GM23338 (cell line): ENCODE results near the gene SLC6A18. TPM values are rescaled to one million over a fixed set of nuclear protein-coding genes. Genes with fewer than 3 reads are reported as not detected.

Source experiments
- ATAC-seq: fragments of 200-7000 bp; cut with Tn5 transposase; 3 replicates; pipeline ENCODE4 v1.9.1; 2020
- DNase-seq: peaks from one replicate; pipeline ENCODE4 v3.0.0-alpha.2; 2015; ENCODE audit warnings: low spot score
- H2AFZ ChIP-seq: fragments of 200-600 bp; sonication (generic); 2 replicates; pipeline ENCODE4 v1.8.0; 2016; ENCODE audit warnings: antibody characterized with exemption, mild to moderate bottlenecking, moderate library complexity
- H3F3A ChIP-seq: fragments of 200-600 bp; sonication (generic); replicated peaks from 2 replicates; pipeline ENCODE4 v1.8.0; 2017; ENCODE audit warnings: antibody characterized with exemption, mixed run types, low read depth
- H3K27ac ChIP-seq: fragments of 200-600 bp; sonication (generic); 2 replicates; pipeline ENCODE4 v1.6.1; 2016; ENCODE audit warnings: low read depth
- H3K27me3 ChIP-seq: fragments of 200-600 bp; sonication (generic); 2 replicates; pipeline ENCODE4 v1.8.0; 2016; ENCODE audit warnings: mild to moderate bottlenecking, mixed run types, moderate library complexity; ENCODE audit not compliant: insufficient read depth
- H3K36me3 ChIP-seq: fragments of 200-600 bp; sonication (generic); 2 replicates; pipeline ENCODE4 v1.8.0; 2016; ENCODE audit warnings: mild to moderate bottlenecking; ENCODE audit not compliant: insufficient read depth
- H3K4me1 ChIP-seq: fragments of 200-600 bp; sonication (generic); 2 replicates; pipeline ENCODE4 v1.8.0; 2016; ENCODE audit warnings: mild to moderate bottlenecking, moderate library complexity; ENCODE audit not compliant: insufficient read depth
- H3K4me2 ChIP-seq: fragments of 200-600 bp; sonication (generic); 2 replicates; pipeline ENCODE4 v1.7.1; 2017; ENCODE audit warnings: mixed run types
- H3K4me3 ChIP-seq: fragments of 200-600 bp; sonication (generic); 2 replicates; pipeline ENCODE4 v1.6.1; 2016; ENCODE audit warnings: mixed run types
- H3K79me2 ChIP-seq: fragments of 200-600 bp; sonication (generic); replicated peaks from 2 replicates; pipeline ENCODE4 v1.8.0; 2017; ENCODE audit warnings: mild to moderate bottlenecking; ENCODE audit not compliant: insufficient read depth
- H3K9me2 ChIP-seq: fragments of 200-600 bp; sonication (generic); 2 replicates; pipeline ENCODE4 v1.8.0; 2017; ENCODE audit not compliant: insufficient read depth
- H4K20me1 ChIP-seq: fragments of 200-600 bp; sonication (generic); replicated peaks from 2 replicates; pipeline ENCODE4 v1.8.0; 2017; ENCODE audit warnings: mild to moderate bottlenecking; ENCODE audit not compliant: insufficient read depth
- H3K27ac Mint-ChIP-seq: 2 replicates; pipeline ENCODE4 v1.8.0; 2020; ENCODE audit warnings: inconsistent platforms, mild to moderate bottlenecking, moderate library complexity, mixed read lengths
- H3K27me3 Mint-ChIP-seq: 3 replicates; pipeline ENCODE4 v1.8.0; 2022; ENCODE audit warnings: low read depth, mild to moderate bottlenecking, moderate library complexity, mixed read lengths, inconsistent platforms; ENCODE audit not compliant: insufficient read depth, poor library complexity
- H3K36me3 Mint-ChIP-seq: 3 replicates; pipeline ENCODE4 v1.8.0; 2021; ENCODE audit warnings: low read depth, mild to moderate bottlenecking, inconsistent platforms, moderate library complexity, mixed read lengths
- H3K4me1 Mint-ChIP-seq: 3 replicates; pipeline ENCODE4 v1.8.0; 2020; ENCODE audit warnings: mild to moderate bottlenecking, inconsistent platforms, mixed read lengths
- H3K4me3 Mint-ChIP-seq: 3 replicates; pipeline ENCODE4 v1.8.0; 2021; ENCODE audit warnings: moderate library complexity, mild to moderate bottlenecking, inconsistent platforms, mixed read lengths
- H3K9me3 Mint-ChIP-seq: 3 replicates; pipeline ENCODE4 v1.8.0; 2020; ENCODE audit warnings: moderate library complexity, mild to moderate bottlenecking, inconsistent platforms, mixed read lengths
- CREB1 ChIP-seq: fragments of 250-450 bp; sonication (Bioruptor Pico); IDR thresholded peaks from 2 replicates; pipeline ENCODE4 v1.5.0; 2020; ENCODE audit warnings: low read depth, mild to moderate bottlenecking, moderate library complexity
- CTCF ChIP-seq, 2 experiments: fragments of 200-600 bp in 1 of 2; sonication (generic) in 1 of 2; conservative IDR thresholded peaks; 2 replicates each; pipeline versions ENCODE4 v1.5.1 to v1.6.1; 2016 to 2017; ENCODE audit warnings: antibody characterized with exemption in 2 of 2, low read depth in 2 of 2, mild to moderate bottlenecking in 2 of 2, moderate library complexity in 1 of 2
- EZH2 ChIP-seq: fragments of 200-600 bp; sonication (generic); IDR thresholded peaks from one replicate; pipeline ENCODE4 v1.8.0; 2017; ENCODE audit warnings: antibody characterized with exemption, mild to moderate bottlenecking, low read depth; ENCODE audit not compliant: unreplicated experiment
- EZH2phosphoT487 ChIP-seq: fragments of 200-600 bp; sonication (generic); IDR thresholded peaks from one replicate; pipeline ENCODE4 v1.8.1; 2018; ENCODE audit warnings: antibody characterized with exemption; ENCODE audit not compliant: unreplicated experiment
- JUNB ChIP-seq: IDR thresholded peaks from one replicate; pipeline ENCODE4 v1.6.1; 2016; ENCODE audit warnings: antibody characterized with exemption; ENCODE audit not compliant: unreplicated experiment
- NANOG ChIP-seq: IDR thresholded peaks from 2 replicates; pipeline ENCODE4 v1.6.1; 2016; ENCODE audit warnings: antibody characterized with exemption, borderline replicate concordance
- POLR2AphosphoS5 ChIP-seq: IDR thresholded peaks from 2 replicates; pipeline ENCODE4 v1.6.1; 2016; ENCODE audit warnings: antibody characterized with exemption, low read depth
- REST ChIP-seq: IDR thresholded peaks from one replicate; pipeline ENCODE4 v1.6.1; 2018; ENCODE audit warnings: antibody characterized with exemption; ENCODE audit not compliant: unreplicated experiment
- STAT1 ChIP-seq: IDR thresholded peaks from one replicate; pipeline ENCODE4 v1.6.1; 2016; ENCODE audit warnings: antibody characterized with exemption; ENCODE audit not compliant: unreplicated experiment
- ZNF114 ChIP-seq: fragments of 250-450 bp; sonication (Bioruptor Pico); IDR thresholded peaks from 2 replicates; pipeline ENCODE4 v1.5.0; 2020; ENCODE audit warnings: mild to moderate bottlenecking, moderate library complexity
- ZNF331 ChIP-seq: fragments of 250-450 bp; sonication (Bioruptor Pico); IDR thresholded peaks from 2 replicates; pipeline ENCODE4 v1.5.0; 2020; ENCODE audit warnings: low read depth, mild to moderate bottlenecking, moderate library complexity
- ZNF462 ChIP-seq: fragments of 250-450 bp; sonication (Bioruptor Pico); IDR thresholded peaks from 2 replicates; pipeline ENCODE4 v1.5.0; 2020; ENCODE audit warnings: mild to moderate bottlenecking, moderate library complexity
- polyA plus RNA-seq: library from polyadenylated mRNA; unstranded; fragments of >200 nt; fragmentation: Nextera tagmentation; extraction: Ambion mirVana; gene quantifications from 2 replicates; pipeline ENCODE4 v1.2.1, GENCODE V29; 2016
- total RNA-seq: library from RNA; depleted of rRNA; stranded (reverse); fragments of >200 nt; shearing (Covaris generic); gene quantifications from 2 replicates; pipeline ENCODE4 v1.2.3, GENCODE V29; 2014
- TF ChIP-seq, protein P1 (sequence below): IDR thresholded peaks from 2 replicates; pipeline ENCODE4 v1.6.1; 2016; ENCODE audit warnings: antibody characterized with exemption

The SLC6A18 gene
- total and polyA plus RNA-seq, 2 experiments from 2014 or later: not detected

GRCh38 chr5:1291611-1292080, 66.5 kb downstream of the SLC6A18 start:
- Histone ChIP-seq H3K9me2 (no peaks in the 10 kb centered on the region), H3K79me2 (peaks cover 38% of the 10 kb centered on the region), H3K4me2 (no peak overlapping the region), H2AFZ (no peak overlapping the region), H3K4me3 (no peak overlapping the region), H3K36me3 (no peaks in the 10 kb centered on the region; the same call in 1 of the 2 replicates), H3F3A (0 out of 2 replicates have a peak, but pooled peaks cover 3% of the 10 kb centered on the region), H3K27me3 (peaks cover 9% of the 10 kb centered on the region), H3K4me1 (peaks cover 5% of the 10 kb centered on the region; the same call in 1 of the 2 replicates), H3K27ac (no peak overlapping the region), H4K20me1 (peaks cover 7% of the 10 kb centered on the region; the same call in 1 of the 2 replicates)
- no peak overlapping the region; the same call in 1 of the 2 replicates for H3K27ac Mint-ChIP-seq
- H3K4me1 Mint-ChIP-seq: peaks cover 5% of the 10 kb centered on the region; the same call in 2 of the 3 replicates
- ATAC-seq: no peak
- H3K27me3 Mint-ChIP-seq: peaks cover 13% of the 10 kb centered on the region
- no peak for DNase-seq
- no peak overlapping the region; the same call in 2 of the 3 replicates for H3K4me3 Mint-ChIP-seq
- TF ChIP-seq ZNF114 (CRISPR knock-in tag) (no peak), CREB1 (CRISPR knock-in tag) (no peak), EZH2 (no peak), CTCF (conservative IDR thresholded peaks at IDR 0.05; ENCODE audit: low read depth in 2 of 2) (no peak), REST (no peak), POLR2AphosphoS5 (no peak), ZNF462 (CRISPR knock-in tag) (no peak), ZNF331 (CRISPR knock-in tag) (no peak), NANOG (no peak), EZH2phosphoT487 (no peak), JUNB (no peak), STAT1 (no peak)
- TF ChIP-seq, protein P1, sequence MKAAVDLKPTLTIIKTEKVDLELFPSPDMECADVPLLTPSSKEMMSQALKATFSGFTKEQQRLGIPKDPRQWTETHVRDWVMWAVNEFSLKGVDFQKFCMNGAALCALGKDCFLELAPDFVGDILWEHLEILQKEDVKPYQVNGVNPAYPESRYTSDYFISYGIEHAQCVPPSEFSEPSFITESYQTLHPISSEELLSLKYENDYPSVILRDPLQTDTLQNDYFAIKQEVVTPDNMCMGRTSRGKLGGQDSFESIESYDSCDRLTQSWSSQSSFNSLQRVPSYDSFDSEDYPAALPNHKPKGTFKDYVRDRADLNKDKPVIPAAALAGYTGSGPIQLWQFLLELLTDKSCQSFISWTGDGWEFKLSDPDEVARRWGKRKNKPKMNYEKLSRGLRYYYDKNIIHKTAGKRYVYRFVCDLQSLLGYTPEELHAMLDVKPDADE: no peak
- no peaks in the 10 kb centered on the region for H3K9me3 Mint-ChIP-seq
- H3K36me3 Mint-ChIP-seq: peaks cover 19% of the 10 kb centered on the region
